Lower lobe of right lung (tissue), 2 donors: ENCODE data around the gene ITLN2. TPM values are rescaled to one million over a fixed set of nuclear protein-coding genes. Genes with fewer than 3 reads are reported as not detected.
A peak's percentile ranks its signal among the peaks of the same experiment; 100 is the strongest.
"Not testable (repeated sequence)": the region's sequence is repeated elsewhere in the genome, so short reads cannot be mapped to it uniquely, and the experiment has no call there.

Experiments used
- ATAC-seq, 2 donors: fragments of 200-7000 bp; cut with Tn5 transposase; one replicate each; pipeline ENCODE4 v1.9.1; 2020 to 2022; ENCODE audit warnings: mild to moderate bottlenecking in 2 of 2, moderate library complexity in 2 of 2
- DNase-seq: peaks from one replicate; pipeline ENCODE4 v3.0.0-alpha.2; 2020
- H3K27ac ChIP-seq: fragments of 200-600 bp; one replicate; pipeline ENCODE4 v1.8.0; 2022
- H3K27me3 ChIP-seq: fragments of 200-600 bp; one replicate; pipeline ENCODE4 v1.8.0; 2022; ENCODE audit warnings: low read depth
- H3K36me3 ChIP-seq: fragments of 200-600 bp; one replicate; pipeline ENCODE4 v1.8.0; 2022; ENCODE audit warnings: mild to moderate bottlenecking
- H3K4me1 ChIP-seq: fragments of 200-600 bp; one replicate; pipeline ENCODE4 v1.8.0; 2022
- H3K4me3 ChIP-seq: fragments of 200-600 bp; one replicate; pipeline ENCODE4 v1.8.0; 2022; ENCODE audit warnings: mild to moderate bottlenecking
- H3K9me3 ChIP-seq: fragments of 200-600 bp; one replicate; pipeline ENCODE4 v1.8.0; 2022
- intact Hi-C: fragments of 100-400 bp; cut with DNase I; formaldehyde crosslinking; loops from one replicate; pipeline ENCODE4 v1.11.0; 2022
- total RNA-seq: library from RNA; stranded (reverse); fragmentation: NEBNext Ultra II Directional; extraction: Animal tissue kit (Norgen Biotek cat#: 25700); gene quantifications from one replicate; pipeline ENCODE4 v1.2.1, GENCODE V29; 2021
- TF ChIP-seq, protein P1 (sequence below): fragments of 200-600 bp; IDR thresholded peaks from one replicate; pipeline ENCODE4 v1.8.0; 2022; ENCODE audit warnings: antibody characterized with exemption, mild to moderate bottlenecking
- donor health status: DM: no; HTN: yes; CAD: no; lungs with severe emphysema.

The ITLN2 gene
- total RNA-seq, 1 donor from 2014 or later: 30.7 TPM

DNA sequence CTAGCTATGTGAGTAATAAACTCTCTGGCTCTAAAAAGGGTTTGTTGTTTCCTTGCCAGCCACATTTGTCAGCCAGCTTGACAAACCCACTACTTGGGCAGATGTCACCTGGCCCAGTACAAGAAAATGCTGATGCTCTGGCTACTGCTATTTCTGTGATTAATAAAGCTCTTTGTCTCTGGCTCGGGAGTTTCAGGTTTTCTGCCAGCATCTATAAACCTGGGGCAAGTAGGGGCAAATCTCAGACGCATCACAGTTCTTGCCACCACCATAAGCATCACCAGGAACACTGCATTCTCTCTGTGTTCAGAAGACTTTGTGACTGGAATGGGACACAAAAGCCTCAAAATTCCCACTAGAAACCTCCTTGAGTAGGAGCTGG is 2.5 kb downstream of the ITLN2 start:
- Histone ChIP-seq H3K4me1 (no peaks in the 10 kb centered on the region), H3K4me3 (no peak overlapping the region), H3K27ac (no peak overlapping the region), H3K36me3 (no peaks in the 10 kb centered on the region), H3K9me3 (no peaks in the 10 kb centered on the region), H3K27me3 (no peaks in the 10 kb centered on the region)
- DNase-seq (no peak), ATAC-seq (no peak)
- TF ChIP-seq, protein P1, sequence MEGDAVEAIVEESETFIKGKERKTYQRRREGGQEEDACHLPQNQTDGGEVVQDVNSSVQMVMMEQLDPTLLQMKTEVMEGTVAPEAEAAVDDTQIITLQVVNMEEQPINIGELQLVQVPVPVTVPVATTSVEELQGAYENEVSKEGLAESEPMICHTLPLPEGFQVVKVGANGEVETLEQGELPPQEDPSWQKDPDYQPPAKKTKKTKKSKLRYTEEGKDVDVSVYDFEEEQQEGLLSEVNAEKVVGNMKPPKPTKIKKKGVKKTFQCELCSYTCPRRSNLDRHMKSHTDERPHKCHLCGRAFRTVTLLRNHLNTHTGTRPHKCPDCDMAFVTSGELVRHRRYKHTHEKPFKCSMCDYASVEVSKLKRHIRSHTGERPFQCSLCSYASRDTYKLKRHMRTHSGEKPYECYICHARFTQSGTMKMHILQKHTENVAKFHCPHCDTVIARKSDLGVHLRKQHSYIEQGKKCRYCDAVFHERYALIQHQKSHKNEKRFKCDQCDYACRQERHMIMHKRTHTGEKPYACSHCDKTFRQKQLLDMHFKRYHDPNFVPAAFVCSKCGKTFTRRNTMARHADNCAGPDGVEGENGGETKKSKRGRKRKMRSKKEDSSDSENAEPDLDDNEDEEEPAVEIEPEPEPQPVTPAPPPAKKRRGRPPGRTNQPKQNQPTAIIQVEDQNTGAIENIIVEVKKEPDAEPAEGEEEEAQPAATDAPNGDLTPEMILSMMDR: no peak
- intact Hi-C loops: loop anchor here (10.0 kb wide), 1 partner anchor 117 kb away; no protein-coding TSS in a partner anchor

DNA sequence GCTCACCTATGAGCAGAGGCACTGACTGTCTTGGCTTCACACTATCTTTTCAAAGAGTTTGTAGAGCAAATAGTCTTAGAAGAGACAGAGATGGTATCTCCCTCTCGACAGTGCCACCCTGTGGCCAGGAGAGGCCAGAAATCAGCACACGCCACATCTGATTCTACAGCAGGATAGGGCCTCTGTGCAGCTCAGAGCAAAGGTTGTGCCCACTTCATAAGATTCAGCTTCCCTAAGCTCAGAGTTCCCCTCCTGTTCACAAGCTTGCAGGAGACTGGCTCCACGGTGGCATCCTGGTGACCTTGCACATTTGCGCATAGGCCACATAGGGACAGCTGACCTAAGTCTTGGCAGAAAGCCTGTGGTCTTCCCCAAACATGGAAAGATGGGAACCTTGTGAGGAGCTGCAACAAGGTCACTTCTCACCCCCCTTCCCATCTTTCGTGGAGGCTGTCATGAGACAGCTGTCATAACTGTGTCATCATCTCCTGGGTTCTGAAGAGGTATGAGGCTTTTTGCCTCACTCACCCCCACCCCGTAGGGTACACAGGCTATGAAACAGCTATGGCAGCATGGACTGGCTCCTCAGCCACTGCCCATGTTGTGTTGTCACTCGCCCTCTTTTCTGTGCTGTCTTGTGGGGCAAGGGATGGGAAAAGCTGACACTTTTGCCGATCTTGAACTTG is 3.0 kb downstream of the ITLN2 start:
- Histone ChIP-seq H3K27me3 (no peaks in the 10 kb centered on the region), H3K27ac (no peak overlapping the region), H3K36me3 (no peaks in the 10 kb centered on the region), H3K4me3 (peak overlapping the region; percentile 30), H3K9me3 (no peaks in the 10 kb centered on the region), H3K4me1 (no peaks in the 10 kb centered on the region)
- ATAC-seq: peak; percentile 89 to 90
- DNase-seq: peak; percentile 74
- intact Hi-C loops: loop anchor here (10.0 kb wide), 1 partner anchor 117 kb away; no protein-coding TSS in a partner anchor
- TF ChIP-seq, protein P1: peak; percentile 71

DNA sequence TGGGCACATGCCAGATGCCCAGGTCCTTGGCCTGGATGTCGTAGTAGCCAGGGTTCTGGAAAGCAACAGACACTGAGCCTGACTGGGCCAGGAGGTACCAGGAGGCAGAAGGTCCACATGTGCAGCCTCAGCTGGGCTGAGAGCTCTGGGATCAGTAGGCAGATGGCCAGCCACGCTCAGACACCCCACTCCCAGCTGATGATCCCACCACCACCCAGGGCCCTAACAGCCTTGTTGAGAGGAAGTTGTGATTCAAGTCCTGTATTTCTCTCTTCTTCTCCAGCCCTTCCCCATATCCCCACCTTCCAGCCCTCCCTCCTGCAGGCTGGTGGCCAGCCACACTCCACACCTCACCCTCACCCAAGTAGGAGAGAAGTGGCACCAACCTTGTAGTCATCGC is 4.0 kb downstream of the ITLN2 start:
- intact Hi-C loops: loop anchor here (10.0 kb wide), 1 partner anchor 116 kb away; no protein-coding TSS in a partner anchor
- no peaks in the 10 kb centered on the region for H3K36me3 ChIP-seq
- TF ChIP-seq, protein P1: no peak
- H3K27ac ChIP-seq: peak overlapping the region; percentile 36
- H3K4me3 ChIP-seq: peak overlapping the region; percentile 30
- H3K4me1 ChIP-seq: no peaks in the 10 kb centered on the region
- ATAC-seq (peak; percentile 18 to 19), DNase-seq (no peak)
- H3K27me3 ChIP-seq: no peaks in the 10 kb centered on the region
- H3K9me3 ChIP-seq: no peaks in the 10 kb centered on the region

DNA sequence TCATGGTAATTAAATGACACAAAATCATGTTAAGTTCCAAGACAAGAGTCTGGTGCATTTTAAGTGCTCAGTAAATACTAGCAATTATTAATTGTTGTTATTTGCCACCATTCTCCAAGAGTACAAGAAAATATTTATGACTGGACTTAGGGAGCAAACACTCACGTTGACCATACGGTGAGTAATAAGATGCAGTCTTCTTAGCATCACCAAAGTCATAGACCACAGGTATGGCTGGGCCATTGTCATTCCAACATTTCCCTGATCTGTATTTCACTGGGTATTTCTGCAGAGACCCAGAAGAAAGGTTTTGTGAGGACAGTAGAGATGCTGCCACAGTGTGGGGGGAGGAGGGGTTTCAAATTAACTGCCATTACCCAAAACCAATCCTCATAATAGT is 4.7 kb downstream of the ITLN2 start:
- DNase-seq: no peak
- Histone ChIP-seq H3K9me3 (no peaks in the 10 kb centered on the region), H3K27ac (peak overlapping the region; percentile 36), H3K27me3 (no peaks in the 10 kb centered on the region), H3K4me3 (peak overlapping the region; percentile 30), H3K4me1 (no peaks in the 10 kb centered on the region), H3K36me3 (no peaks in the 10 kb centered on the region)
- intact Hi-C loops: loop anchor here (10.0 kb wide), 1 partner anchor 115 kb away; no protein-coding TSS in a partner anchor
- TF ChIP-seq, protein P1: no peak
- ATAC-seq: no peak

DNA sequence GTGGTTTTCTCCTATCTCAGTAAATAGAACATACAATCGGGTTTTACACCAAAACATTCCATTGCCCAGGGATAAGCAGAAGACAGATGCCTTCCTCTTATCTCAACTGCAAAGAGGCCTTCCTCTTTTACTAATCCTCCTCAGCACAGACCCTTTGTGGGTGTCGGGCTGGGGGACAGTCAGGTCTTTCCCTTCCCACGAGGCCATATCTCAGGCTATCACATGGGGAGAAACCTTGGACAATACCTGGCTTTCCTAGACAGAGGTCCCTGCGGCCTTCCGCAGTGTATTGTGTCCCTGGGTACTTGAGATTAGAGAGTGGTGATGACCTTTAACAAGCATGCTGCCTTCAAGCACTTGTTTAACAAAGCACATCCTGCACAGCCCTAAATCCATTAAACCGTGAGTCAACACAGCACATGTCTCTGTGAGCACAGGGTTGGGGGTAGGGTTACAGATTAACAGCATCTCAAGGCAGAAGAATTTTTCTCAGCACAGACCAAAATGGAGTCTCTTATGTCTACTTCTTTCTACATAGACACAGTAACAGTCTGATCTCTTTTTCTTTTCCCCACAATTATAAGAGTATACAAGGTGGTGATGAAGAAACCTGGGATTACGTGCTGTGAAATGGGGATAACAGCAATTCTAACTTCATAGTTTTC is 5.3 kb downstream of the ITLN2 start:
- H3K27me3 ChIP-seq, H3K27ac ChIP-seq, H3K4me1 ChIP-seq, H3K36me3 ChIP-seq, ATAC-seq, DNase-seq, intact Hi-C loops, H3K9me3 ChIP-seq: not testable (repeated sequence)
- H3K4me3 ChIP-seq: peak overlapping the region; percentile 30

DNA sequence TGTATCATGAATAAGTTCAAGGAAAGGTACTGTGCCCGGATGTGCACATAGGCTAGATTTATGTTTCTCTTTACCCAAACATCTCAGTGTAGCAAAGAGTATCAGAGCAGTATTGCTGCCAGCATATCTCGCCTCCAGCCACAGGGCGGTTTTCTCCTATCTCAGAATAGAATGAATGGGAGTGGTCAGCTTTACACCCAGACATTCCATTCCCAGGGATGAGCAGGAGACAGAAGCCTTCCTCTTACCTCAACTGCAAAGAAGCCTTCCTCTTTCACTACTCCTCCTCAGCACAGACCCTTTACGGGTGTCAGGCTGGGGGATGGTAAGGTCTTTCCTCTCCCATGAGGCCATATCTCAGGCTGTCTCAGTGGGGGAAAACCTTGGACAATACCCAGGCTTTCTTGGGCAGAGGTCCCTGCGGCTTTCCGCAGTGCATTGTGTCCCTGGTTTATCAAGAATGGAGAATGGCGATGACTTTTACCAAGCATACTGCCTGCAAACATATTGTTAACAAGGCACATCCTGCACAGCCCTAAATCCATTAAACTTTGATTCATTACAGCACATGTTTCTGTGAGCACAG is 7.3 kb downstream of the ITLN2 start:
- ATAC-seq, H3K27me3 ChIP-seq, DNase-seq, H3K36me3 ChIP-seq, H3K9me3 ChIP-seq, H3K4me1 ChIP-seq, intact Hi-C loops: not testable (repeated sequence)
- Histone ChIP-seq H3K27ac (peak overlapping the region; percentile 6), H3K4me3 (peak overlapping the region; percentile 5)

DNA sequence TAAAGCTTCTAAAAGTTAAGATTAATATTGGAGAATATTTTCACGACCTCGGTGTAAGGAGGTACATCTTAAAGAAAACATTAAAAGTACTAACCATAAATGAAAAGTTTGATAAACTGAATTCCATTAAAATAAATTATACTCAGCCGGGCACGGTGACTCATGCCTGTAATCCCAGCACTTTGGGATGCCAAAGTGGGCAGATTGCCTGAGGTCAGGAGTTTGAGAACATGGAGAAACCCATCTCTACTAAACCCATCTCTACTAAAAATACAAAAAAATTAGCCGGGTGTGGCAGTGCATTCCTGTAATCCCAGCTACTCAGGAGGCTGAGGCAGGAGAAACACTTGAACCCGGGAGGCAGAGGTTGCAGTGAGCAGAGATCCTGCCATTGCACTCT is 8.7 kb downstream of the ITLN2 start:
- H3K27me3 ChIP-seq, H3K27ac ChIP-seq, H3K4me3 ChIP-seq, intact Hi-C loops, DNase-seq, H3K36me3 ChIP-seq, ATAC-seq, H3K9me3 ChIP-seq, H3K4me1 ChIP-seq: not testable (repeated sequence)
